ENCODE results near the gene LRRFIP1.
"Not testable (repeated sequence)": the region's sequence is repeated elsewhere in the genome, so short reads cannot be mapped to it uniquely, and the experiment has no call there.

The LRRFIP1 gene

DNA sequence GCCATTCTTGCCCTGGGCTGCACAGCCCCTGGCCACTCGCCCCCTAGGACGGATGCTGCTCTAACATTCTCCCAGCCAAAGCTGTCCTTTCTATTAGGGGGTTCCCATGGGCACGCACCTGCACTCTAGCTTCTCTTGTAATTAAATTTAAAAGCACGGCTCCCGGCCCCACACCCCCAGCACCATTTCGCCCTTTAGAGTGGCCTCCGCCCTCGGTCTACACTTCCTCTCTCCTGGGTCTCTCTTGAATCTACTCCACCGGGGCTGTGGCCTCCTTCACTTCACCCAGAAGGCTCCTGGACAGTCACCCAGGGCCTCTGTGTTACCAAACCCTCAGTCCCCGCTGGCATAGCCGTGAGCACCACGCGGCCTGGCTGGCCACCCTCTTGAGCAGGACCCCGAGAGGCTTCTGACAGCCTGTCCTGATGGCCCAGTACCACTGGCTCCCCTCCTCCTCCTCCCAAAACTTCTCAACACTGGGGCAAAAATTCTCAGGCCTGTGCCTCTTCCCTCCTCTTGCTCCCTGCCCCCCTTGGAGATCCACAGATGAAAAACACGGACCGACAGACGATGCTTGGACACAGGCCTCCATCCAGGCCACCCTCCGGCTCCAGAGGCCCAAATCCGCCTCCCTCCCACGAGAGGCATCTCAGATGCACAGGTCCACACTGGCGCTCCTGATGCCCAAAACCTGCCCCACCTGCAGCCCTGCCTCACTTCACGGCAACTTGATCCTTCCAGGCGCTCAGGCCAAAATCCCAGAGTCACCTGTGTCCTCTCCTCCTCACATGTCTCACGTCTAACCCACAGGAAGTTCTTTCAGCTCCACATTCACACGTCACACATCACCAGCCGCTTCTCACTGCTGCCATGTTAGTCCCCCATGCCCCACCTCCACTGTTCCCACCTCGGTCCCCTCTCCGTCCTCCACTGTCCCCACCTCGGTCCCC lies 29.9 kb upstream of the LRRFIP1 start:
- DNase-seq: no peak

DNA sequence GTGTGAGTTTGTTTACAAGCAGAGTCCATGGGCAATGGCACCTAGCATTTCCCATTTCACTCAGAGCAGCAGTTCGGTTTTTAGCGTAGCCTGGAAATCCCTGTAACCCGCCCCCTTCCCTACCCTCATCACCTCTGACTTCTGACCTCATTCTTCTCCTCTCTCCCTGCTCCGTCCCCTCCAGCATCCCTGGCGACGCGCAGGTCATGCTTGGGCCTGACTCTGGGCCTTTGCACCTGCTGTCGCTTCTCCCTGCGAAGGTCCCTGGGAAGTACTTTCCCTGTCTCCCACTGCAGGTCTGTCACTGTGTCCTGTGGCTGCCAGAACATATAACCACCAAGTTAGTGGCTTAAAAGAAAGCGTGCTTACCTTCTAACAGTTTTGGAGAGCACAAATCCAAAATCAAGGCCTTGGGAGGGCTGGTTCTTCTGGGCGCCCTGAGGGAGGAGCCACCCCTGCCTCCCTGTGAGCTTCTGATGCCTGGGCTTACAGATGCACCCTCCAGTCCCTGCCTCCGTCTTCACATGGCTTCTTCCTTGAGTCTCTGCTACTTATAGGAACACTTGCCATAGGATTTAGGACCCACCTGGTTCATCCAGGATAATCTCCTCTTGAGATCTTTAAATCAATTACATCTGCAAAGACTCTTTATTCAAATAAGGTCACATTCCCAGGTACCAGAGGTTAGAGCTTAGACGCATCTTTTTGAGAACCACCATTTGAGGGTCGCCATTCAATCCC lies 28.7 kb upstream of the LRRFIP1 start:
- DNase-seq: no peak

DNA sequence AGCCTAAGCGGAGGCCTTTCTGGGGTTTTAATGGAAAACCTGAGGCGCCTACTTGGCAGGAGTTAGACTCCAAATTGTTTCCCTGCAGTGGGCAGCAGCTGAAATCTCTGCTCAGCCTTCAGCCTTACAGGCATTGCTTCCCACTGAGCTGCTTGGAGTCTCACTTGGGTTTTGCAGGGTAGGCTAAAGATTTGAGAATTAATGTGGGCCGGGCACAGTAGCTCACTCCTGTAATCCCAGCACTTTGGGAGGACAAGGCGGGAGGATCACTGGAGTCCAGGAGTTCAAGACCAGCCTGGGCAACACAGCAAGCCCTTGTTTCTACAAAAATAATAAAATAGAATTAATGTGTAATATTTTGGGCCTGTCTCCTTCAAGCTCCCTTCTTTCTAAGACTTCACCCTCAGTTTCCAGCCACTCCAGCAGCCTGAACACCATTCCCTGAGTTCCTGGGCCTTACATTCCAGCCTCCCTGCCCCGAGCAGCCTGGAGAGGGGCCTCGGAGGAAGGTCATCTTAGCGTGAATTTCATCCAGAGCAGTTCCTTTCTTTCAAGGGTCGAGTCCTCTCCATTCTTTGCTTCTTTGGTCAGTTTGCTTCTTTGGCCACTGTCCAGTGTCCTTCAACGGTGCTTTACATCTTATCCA lies 27.8 kb upstream of the LRRFIP1 start:
- no peak for DNase-seq

DNA sequence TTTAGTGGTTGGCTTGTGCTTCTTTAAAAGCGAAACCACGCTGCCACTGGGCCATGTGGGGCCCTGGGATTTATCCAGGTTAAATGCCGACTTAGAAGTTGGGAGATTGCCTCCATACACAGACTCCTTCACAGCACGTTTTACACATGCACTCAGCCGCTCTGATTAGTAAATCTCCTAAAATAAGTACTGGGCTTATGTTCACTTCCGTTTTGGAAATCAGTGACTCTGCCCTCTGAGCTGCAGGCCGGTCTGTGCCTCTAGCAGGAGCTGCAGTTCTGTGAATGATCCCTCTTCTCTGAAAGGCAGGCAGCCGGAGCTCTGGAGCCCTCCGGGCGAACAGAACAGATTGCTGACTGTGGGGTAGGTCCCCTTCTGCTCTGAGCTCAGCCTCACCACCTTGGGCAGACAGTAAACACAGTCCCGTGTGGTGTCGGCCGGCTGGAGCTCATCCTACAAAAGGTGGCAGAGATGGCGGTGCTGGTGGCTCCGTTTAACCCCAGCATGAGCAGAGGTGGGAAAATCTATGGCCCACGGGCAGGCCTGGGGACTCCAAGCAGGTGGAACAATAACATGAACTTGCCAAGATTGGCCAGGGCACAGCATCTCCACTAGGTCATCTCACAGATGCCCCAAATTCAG lies 27.1 kb upstream of the LRRFIP1 start:
- no peak for DNase-seq

DNA sequence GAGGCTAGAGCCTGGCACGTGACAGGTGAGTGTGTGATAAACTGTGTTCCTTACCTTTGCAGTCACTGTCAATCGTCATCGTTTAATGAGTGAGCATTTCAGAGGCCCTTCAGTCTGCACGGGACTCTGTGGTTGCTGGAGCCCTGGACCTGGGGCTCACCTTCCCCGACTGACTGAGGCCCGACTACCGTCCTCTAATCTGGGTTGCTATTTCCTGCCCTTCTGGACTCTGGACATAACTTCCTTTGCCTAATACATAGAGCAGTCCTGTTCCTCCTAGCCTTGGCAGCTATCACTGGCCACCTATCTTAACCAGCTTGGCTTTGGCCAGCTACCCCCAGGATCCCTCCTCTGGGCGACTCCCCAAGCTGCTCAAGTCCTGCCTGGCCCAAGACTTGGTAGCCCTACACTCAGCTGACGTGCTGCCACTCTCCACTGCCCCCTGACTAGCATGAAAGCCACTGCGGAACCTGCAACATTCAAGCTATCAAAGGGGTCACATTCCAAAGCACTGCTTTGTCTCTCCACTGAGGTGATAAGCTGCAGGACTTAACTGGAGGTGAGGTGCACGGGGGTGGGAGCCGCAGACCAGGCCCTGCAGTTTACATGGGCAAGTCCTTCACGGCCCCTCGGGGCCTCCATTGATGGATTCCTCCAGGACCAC lies 25.8 kb upstream of the LRRFIP1 start:
- DNase-seq: no peak

DNA sequence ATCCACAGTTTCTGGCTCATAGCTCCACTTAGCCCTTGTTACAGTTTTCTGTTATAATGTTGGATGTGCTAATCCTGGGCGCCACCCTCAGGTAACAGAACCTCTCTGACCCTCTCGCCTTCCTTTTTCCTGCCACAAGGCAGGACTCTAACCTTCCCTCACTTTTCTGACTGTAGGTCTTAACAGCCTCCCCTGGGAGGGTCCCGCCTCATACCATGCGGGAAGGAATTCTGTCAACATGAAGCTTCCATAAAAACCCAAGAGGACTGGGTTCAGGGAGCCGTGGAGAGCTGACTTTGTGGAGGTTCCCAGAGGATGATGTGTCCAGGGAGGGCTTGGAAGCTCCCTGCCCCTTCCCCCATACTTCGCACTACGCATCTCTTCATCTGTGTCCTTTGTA lies 25.0 kb upstream of the LRRFIP1 start:
- DNase-seq: no peak

DNA sequence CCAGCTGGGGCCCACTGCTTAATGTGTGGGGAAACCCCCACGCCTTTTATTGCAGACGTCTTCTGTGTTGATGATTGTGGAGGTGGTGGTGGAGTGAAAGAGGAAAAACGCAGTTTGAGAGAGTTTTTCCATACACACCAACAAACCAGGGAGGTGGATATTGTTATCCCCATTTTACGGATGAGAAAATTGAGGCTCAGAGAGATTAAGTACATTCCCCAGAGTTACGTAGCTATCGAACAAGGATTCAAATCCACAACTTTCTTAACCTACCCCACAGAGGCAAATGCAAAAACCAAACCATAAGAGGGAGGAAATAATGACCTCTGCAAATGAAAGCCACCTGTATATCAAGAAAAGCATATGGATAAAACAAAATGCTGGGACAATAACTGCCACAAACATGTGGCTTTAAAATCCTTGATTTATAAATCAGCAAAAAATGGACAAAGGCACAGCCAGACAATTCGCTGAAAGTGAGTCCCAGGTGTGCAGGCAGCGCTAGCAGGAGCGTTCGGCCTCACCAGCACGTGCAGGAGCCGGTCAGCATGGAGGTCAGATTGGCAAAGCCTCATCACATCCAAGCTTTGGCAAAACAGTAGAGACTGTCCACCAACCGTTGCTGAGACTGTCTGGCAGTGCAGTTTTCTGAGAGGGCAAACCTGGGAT lies 24.2 kb upstream of the LRRFIP1 start:
- DNase-seq: no peak

DNA sequence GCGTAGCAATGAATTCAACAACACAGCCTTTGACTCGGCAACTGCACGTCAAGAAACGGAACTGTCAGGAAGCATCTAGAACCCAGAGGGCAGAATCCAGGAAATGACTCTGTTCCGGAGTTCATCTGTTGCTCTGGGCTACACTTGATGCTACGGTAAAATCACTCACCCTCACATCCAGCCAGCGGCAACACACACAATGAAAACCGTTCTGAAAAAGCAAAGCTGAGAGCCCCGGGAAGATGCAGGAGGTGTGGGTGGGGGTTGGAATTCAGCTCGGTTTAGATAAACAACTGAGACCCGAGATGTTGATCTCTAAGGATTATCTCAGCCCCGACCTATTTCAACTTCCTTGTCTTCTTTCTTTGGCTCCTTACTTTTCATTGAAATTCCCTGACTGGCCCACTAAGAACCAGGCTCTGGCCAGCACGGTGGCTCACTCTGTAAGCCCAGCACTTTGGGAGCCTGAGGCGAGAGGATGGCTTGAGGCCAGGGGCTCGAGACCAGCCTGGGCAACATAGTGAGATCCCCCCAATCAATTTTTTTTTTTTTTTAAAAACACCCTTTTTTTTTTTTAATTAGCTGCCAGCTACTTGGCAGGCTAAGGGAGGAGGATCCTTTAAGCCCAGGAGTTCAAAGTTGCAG lies 23.5 kb upstream of the LRRFIP1 start:
- DNase-seq: no peak

DNA sequence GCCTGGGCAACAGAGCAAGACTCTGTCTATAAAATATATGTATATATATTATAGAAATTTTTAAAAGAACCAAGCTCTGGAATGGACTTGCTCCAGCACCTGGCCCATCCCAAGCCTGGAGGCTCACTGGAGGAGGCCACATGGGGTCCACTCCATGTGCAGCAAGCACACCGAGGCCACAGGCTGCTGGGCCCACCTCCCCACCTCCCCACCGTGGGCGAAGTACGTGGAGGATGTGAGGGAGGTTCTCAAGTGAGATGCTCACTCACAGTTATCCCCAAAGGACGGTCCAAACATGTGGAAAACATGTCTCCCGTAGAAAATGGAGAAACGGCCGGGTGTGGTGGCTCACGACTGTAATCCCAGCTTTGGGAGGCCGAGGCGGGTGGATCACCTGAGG lies 23.0 kb upstream of the LRRFIP1 start:
- DNase-seq: no peak

DNA sequence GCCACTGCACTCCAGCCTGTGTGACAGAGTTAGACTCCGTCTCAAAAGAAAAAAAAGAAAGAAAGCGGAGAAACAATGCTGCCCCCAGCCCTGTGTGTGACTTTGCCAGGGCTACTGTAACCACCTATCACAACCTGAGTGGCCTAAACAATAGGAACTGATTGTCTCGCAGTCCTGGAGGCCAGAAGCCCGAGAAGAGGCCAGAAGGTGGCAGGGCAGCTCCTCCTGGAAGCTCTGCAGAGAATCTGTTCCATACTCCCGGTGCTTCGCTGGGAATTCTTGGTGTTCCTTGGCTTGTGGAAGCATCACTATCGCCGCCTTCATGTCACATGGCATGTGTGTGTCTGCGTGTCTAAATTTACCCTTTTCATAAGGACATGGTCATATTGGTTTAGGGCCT lies 22.4 kb upstream of the LRRFIP1 start:
- DNase-seq: no peak

DNA sequence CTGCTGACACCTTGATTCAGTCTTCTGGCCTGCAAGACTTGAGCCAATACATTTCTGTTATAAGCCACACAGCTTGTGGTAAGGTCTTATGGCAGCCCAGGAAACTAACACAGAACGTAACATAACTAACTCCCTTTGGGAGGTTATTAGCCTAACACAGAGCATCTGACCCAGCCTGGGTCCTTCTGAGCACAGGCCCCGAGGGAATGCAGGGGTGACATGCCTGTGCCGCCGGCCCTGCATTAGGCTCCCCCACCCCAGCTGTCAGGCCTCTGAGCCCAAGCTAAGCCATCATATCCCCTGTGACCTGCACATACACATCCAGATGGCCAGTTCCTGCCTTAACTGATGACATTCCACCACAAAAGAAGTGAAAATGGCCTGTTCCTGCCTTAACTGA lies 20.9 kb upstream of the LRRFIP1 start:
- not testable (repeated sequence) for DNase-seq

DNA sequence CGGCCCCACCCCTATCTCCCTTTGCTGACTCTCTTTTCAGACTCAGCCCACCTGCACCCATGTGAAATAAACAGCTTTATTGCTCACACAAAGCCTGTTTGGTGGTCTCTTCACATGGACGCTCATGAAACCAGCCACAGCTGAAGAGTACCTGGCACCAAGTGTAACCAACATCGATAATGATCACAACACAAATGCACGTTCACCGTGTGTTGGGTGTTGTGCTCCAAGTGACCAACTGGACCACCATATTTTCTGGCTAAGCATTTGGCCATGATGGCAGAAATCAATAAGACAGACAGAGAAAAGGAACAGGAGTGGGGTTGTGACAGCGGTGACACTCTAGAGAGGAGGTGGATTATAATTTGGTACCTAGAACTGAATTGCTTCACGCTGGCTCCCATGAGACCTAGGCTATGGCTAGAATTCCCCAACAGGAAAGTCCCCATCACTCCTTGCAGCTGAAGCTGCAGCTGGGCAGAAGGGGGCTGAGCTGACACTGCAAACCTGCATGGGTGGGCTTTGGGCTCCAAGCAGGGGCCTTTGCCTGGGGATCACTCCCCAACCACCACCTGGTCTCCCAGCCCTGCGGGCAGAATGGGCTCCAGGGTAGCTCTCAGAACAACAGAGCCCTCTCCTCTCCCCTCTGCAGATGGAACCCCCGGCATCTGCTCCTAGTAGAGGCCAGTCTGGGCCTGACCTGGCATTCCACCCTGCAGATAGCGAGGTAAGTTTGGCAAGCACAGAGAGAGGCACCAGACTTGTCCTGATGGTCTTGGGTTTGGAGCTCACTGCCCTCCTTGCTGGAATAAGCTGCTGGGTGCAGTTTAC lies 14.6 kb upstream of the LRRFIP1 start:
- no peak for DNase-seq

DNA sequence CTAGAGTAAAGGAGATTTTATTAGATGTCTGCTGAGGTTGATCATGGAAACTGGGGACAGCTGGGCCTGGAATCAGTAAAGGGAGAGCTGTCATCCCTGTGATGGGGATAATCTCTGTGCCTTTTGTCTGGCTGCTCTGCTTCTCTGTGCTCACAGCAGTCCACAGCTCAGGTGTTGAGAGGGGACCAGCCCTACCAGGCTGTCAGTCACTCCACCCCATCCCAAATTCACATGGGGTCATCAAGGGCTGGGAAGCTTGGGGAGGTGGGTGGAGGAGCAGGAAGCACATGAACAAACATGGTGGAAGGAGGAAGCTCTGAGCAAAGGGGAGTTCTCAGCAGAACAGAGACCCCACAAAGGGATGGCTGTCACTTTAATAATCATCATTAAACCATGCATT lies 13.7 kb upstream of the LRRFIP1 start:
- no peak for DNase-seq

DNA sequence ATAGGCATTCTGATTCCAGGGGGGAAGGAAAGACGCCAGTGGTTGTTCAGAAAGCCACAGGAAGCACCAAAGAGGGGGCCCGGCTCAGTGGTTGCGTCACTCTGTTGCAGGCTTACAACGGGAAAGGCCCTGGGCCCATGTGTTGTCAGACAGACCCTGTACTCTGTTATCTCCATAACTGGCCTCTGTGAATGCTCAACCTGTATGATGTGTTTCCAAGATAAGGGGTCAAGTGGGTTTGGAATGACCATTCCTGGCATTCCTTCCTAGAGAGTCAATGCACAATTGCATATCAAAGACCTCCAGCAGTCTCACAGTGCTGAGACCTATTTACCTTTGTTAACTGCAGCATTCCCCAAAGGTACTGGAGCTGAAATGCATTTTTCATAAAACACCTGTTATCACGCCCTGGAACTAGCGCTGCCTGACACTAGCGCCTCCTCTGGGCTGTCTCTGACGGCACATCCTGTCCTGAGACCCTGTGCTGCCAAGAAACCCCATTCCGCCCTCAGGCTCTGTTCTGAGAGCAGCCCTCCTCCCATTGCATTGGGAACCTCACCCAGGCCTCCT lies 13.2 kb upstream of the LRRFIP1 start:
- DNase-seq: peak; percentile 73

DNA sequence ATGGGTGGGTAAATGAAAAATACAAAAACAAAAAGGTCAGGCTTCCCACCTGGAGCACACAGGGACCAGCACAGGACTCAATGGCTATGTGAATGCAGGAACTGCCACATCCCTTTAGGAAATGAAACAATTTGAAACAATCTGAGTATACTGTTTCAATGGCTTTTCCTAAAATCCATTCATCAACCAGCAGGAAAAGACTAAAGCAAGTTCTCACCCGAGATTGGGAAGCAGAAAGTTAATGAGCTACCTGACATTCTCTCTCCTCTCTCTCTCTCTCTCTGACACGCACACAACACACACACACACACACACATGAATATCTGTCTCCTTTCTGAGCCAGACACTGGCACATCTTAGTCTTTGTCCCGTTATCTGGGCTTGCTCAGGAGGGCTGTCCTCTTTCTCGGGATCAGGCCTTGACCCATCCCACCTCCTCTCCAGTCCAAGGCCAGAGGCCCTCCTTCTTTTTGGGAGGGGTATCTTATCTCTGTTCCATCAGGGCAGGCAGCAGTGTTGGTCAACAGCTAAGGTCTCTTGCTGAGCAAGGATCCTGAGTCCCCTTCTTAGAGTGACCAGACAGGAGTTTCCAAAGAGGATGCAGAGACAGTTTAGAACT lies 11.6 kb upstream of the LRRFIP1 start:
- no peak for DNase-seq

DNA sequence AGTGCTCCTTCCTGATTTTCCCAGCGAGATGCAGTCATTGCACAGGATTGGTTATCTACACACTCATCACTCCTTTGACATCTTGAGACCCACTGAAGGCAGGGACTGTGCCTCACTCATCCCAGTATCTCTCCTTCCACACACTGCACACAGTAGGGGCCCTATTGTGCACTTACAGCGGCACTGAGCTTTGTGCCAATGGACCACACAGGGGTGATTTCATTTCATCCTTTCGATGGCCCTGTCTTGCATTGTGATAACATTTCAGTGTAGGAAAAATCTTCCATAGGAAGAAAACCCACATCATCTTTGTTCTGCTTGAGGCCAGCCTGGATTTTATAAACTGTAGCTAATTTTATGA lies 11.0 kb upstream of the LRRFIP1 start:
- no peak for DNase-seq

DNA sequence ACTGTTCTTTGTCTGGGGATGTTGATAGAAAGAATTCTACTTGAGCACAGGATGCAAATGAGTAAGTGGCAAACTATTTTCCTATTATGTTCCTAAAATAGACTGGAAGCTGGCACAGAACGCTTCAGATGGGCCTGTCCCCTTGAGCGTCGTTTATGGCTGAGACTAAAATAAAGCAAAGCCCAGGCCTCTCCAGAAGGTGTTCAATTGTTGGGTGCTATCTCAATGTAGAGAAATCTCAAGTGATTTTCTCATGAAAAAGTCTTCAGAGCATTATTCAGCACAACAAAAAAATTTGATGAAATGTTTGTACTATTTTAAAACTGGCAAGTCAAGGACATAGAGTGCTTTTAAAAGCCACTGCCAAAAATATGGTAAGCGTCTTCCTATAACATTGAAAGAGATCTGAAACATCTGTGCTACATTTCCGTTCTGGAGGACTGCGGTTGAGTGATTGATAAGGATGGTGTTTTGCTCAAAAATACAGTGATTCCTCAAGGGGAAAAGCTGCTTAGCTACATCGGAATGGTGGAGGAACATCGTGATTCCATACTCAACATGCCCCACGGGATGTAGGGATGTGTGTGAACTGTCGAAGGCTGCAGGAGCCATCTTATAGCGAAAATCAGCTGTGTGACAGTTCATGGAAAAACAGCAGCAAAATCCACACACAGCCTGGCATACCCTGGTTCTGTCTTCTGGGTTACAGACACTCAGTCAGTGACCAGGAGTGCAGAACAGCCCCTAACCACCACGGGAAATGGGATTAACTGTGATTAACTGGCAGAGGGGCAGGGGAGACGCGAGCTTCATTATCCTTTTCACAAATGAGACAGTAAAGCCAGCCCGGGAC lies 10.4 kb upstream of the LRRFIP1 start:
- DNase-seq: no peak

DNA sequence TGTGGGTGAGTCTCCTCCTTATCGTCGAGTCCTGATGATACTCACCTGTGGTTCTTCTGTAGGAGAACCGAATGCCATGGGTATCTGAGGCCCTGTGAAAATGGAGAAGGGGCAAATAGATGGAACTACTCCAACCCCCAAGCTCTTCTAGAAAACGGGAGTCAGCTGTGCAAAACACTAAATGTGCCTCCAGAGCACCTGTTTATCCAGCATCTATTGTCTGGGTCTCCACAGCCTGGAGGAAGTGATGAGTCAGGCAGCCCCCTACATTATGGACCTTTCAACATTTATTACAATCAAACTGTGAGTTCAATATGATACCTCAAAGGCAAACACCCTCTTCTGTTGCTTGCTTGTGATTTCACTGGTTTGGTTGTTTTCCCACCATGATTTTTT lies 9.8 kb upstream of the LRRFIP1 start:
- no peak for DNase-seq

DNA sequence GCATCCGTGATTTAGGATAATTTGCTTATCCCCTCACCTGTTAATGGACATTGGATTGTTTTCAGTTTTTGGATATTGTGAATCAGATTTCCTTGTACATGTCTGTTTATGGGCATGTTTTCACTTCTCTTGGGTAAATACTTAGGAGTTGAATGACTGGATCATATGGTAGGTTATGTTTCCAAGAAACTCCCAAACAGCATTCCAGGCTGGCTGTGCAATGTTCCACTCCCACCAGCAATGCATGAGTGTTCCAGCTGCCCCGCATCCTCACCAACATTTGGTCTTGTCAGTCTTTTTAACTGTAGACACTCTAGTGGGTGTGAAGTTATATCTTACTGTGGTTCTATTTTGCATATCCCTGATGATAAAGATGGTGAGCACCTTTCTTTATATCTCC lies 8.9 kb upstream of the LRRFIP1 start:
- DNase-seq: no peak

All from NCI-H446 treated with DMSO at 0.1 percent for 48 hours (cell line).